ENCODE results near the gene KLHL2. TPM values are rescaled to one million over a fixed set of nuclear protein-coding genes. Genes with fewer than 3 reads are reported as not detected.

KLHL2 gene
- total RNA-seq, 2 experiments from 2014 or later, result 27.9 to 33.8 TPM

GRCh38 chr4:165328101-165328425, 120.7 kb downstream of the KLHL2 start:
- TF ChIP-seq CTCF (conservative IDR thresholded peaks at IDR 0.05; ENCODE audit: low read length) (no peak), EZH2phosphoT487 (IDR thresholded peaks at IDR 0.05; ENCODE audit: borderline replicate concordance, low read depth, low read length) (no peak)
- H3K79me2 ChIP-seq (ENCODE audit: insufficient read depth, low read depth, low read length), result peaks cover 55% of the 10 kb centered on the region
- peak overlapping the region; percentile 90 for H3K4me3 ChIP-seq (ENCODE audit: low read depth, low read length, poor library complexity, severe bottlenecking)
- CTCF ChIA-PET (ENCODE audit: unreplicated experiment), result interaction anchor here (1.3 kb wide), 1 partner anchor 17 kb away, joined by 4 read pairs; no protein-coding TSS in a partner anchor
- peak overlapping the region; percentile 27 for H2AFZ ChIP-seq (ENCODE audit: low read length)
- H3K9me3 ChIP-seq (ENCODE audit: low read length), result peaks cover 6% of the 10 kb centered on the region; the same call in 1 of the 2 replicates
- H3K4me1 ChIP-seq (ENCODE audit: insufficient read depth, low read length, poor library complexity, severe bottlenecking), result peaks cover 51% of the 10 kb centered on the region
- no TSS peak for BruUV-seq (replicated peaks)
- H3K36me3 ChIP-seq (ENCODE audit: insufficient read depth, low read length), result peaks cover 60% of the 10 kb centered on the region
- H3K9me2 ChIP-seq (ENCODE audit: insufficient read depth, low read length), result no peaks in the 10 kb centered on the region
- DNase-seq (ENCODE audit: low spot score), result no peak
- H4K20me1 ChIP-seq (ENCODE audit: insufficient read depth, low read length), result peaks cover 35% of the 10 kb centered on the region
- POLR2A ChIA-PET, result interaction anchor here (0.6 to 1.6 kb wide), 8 partner anchors 8 to 635 kb away, joined by 3 to 5 read pairs (median 4); no protein-coding TSS in a partner anchor
- H3K27ac ChIP-seq (ENCODE audit: low read depth, low read length, poor library complexity, severe bottlenecking), result peak overlapping the region; percentile 73
- intact Hi-C loops (cut with micrococcal nuclease; ENCODE audit: unreplicated experiment), result loop anchor here (10.0 kb wide), 1 partner anchor 383 kb away; no protein-coding TSS in a partner anchor
- H3K4me2 ChIP-seq (ENCODE audit: low read length), result peak overlapping the region; percentile 98

DNA sequence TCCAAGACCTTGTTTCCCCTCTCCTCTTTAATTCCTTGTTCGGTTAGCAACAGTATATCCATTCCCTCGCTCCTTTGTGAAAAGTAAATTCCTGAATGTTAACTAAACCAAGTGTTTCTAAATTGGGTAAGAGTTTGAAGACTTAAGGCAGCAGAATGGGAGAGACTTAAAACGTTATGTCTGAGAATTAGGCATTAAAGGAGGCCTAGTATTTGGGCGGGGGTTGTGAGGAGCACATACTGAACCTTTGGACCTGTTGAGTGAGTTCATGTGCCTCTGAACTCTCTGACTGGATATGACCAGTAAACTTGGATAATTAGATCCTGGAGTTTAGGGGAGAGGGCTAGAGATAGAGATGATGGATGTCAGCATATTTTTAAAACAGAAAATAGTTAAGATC, 121.3 kb downstream of the KLHL2 start:
- H3K4me3 ChIP-seq (ENCODE audit: low read depth, low read length, poor library complexity, severe bottlenecking), result peak overlapping the region; percentile 90
- peak overlapping the region; percentile 98 for H3K4me2 ChIP-seq (ENCODE audit: low read length)
- H3K4me1 ChIP-seq (ENCODE audit: insufficient read depth, low read length, poor library complexity, severe bottlenecking), result peaks cover 51% of the 10 kb centered on the region
- H4K20me1 ChIP-seq (ENCODE audit: insufficient read depth, low read length), result peaks cover 42% of the 10 kb centered on the region
- intact Hi-C loops (cut with micrococcal nuclease; ENCODE audit: unreplicated experiment), result loop anchor here (10.0 kb wide), 1 partner anchor 384 kb away; no protein-coding TSS in a partner anchor
- no TSS peak for BruUV-seq (replicated peaks)
- no peaks in the 10 kb centered on the region for H3K9me2 ChIP-seq (ENCODE audit: insufficient read depth, low read length)
- DNase-seq (ENCODE audit: low spot score), result no peak
- H3K9me3 ChIP-seq (ENCODE audit: low read length), result peaks cover 6% of the 10 kb centered on the region; the same call in 1 of the 2 replicates
- CTCF ChIA-PET (ENCODE audit: unreplicated experiment), result no interaction called here
- H3K36me3 ChIP-seq (ENCODE audit: insufficient read depth, low read length), result peaks cover 66% of the 10 kb centered on the region
- POLR2A ChIA-PET, result interaction anchor here (0.9 to 3.4 kb wide), 6 partner anchors 8 to 39 kb away, joined by 3 to 11 read pairs (median 3); no protein-coding TSS in a partner anchor
- no peak overlapping the region for H2AFZ ChIP-seq (ENCODE audit: low read length)
- H3K79me2 ChIP-seq (ENCODE audit: insufficient read depth, low read depth, low read length), result peaks cover 61% of the 10 kb centered on the region
- TF ChIP-seq CTCF (conservative IDR thresholded peaks at IDR 0.05; ENCODE audit: low read length), result no peak
- H3K27ac ChIP-seq (ENCODE audit: low read depth, low read length, poor library complexity, severe bottlenecking), result peak overlapping the region; percentile 73

- Histone ChIP-seq H3K36me3 (ENCODE audit: insufficient read depth, low read length) (peaks cover 70% of the 10 kb centered on the region), H3K27ac (ENCODE audit: low read depth, low read length, poor library complexity, severe bottlenecking) (no peak overlapping the region), H3K9me2 (ENCODE audit: insufficient read depth, low read length) (no peaks in the 10 kb centered on the region), H3K4me2 (ENCODE audit: low read length) (peak overlapping the region; percentile 98), H3K4me1 (ENCODE audit: insufficient read depth, low read length, poor library complexity, severe bottlenecking) (peaks cover 56% of the 10 kb centered on the region), H4K20me1 (ENCODE audit: insufficient read depth, low read length) (peaks cover 54% of the 10 kb centered on the region), H3K4me3 (ENCODE audit: low read depth, low read length, poor library complexity, severe bottlenecking) (peak overlapping the region; percentile 90), H3K79me2 (ENCODE audit: insufficient read depth, low read depth, low read length) (peaks cover 75% of the 10 kb centered on the region), H2AFZ (ENCODE audit: low read length) (no peak overlapping the region), H3K9me3 (ENCODE audit: low read length) (peaks cover 6% of the 10 kb centered on the region; the same call in 1 of the 2 replicates)
- BruUV-seq (replicated peaks), result no TSS peak
- intact Hi-C loops (cut with micrococcal nuclease; ENCODE audit: unreplicated experiment), result no loop called here
- ChIA-PET CTCF (ENCODE audit: unreplicated experiment) (interaction anchor here (0.9 kb wide), 1 partner anchor 199 kb away, joined by 3 read pairs; no protein-coding TSS in a partner anchor), POLR2A (interaction anchor here (0.9 to 3.4 kb wide), 7 partner anchors 8 to 590 kb away, joined by 3 to 11 read pairs (median 4); no protein-coding TSS in a partner anchor)
- no peak for TF ChIP-seq EZH2phosphoT487 (IDR thresholded peaks at IDR 0.05; ENCODE audit: borderline replicate concordance, low read depth, low read length)
- TF ChIP-seq CTCF (conservative IDR thresholded peaks at IDR 0.05; ENCODE audit: low read length), result no peak
- DNase-seq (ENCODE audit: low spot score), result no peak
Observed at GRCh38 chr4:165330071-165330470, 122.7 kb downstream of the KLHL2 start.

Data from OCI-LY7 (cell line).